COLO829 (cell line): ENCODE data around the gene MICOS13.
"Not testable (repeated sequence)": the region's sequence is repeated elsewhere in the genome, so short reads cannot be mapped to it uniquely, and the experiment has no call there.

Source experiments
- DNase-seq: peaks from one replicate; pipeline ENCODE4 v3.0.0; 2012; ENCODE audit warnings: low spot score

MICOS13 gene, protein sequence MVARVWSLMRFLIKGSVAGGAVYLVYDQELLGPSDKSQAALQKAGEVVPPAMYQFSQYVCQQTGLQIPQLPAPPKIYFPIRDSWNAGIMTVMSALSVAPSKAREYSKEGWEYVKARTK

DNA sequence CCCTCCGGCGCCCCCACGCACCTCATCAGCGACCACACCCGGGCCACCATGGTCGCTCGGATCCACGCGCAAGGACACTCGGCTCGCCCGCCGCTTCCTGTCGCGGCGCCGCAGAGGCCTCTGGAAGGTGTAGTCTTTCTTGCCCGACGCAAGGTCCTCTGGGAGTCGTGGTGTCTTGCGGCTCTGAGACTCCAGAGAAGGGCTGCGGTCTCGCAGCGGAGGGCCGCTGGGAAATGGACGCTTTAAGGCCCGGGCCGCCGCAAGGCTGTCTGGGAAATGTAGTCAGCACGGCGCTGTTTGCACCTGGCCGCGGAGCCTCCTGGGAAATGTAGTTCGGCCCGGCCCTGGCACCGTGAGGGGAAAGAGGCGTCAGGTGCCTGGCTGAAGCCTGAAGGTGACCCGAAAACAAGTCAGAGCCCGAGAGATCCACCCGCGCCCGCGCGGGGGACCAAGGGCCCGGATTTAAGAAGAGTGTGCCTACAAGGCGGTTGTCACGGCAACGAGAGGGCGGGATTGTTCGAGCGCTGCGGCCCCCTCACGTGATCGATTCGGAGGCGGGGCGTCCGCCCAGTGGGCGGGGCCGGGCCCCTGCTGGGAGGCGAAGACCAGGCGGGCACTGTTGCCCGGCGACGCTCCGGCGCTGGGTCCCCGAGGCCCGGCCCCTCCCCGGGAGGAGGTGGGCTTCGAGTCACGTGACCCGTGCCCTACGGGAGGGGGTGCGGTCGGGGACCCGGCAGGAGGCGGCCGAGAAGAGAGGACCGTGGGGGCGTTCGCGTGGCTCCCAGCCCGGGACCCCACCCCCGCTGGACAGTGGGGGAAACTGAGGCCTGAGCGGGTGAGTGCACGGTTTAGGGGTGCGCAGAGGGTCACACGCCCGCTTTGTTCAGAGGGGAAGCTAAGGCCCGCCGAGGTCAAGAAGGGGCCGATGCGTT is at the start of gene MICOS13, which contains the start of gene HSD11B1L:
Gene MICOS13, minus strand, starts transcription at position 80 of the 932 bp plus-strand sequence. Its CDS starts 30 bp downstream, at position 50.
Gene HSD11B1L, plus strand, starts transcription at position 591 of the 932 bp plus-strand sequence. CDS start 3,806 bp downstream, outside the sequence.
- peak; percentile 97 for DNase-seq

DNA sequence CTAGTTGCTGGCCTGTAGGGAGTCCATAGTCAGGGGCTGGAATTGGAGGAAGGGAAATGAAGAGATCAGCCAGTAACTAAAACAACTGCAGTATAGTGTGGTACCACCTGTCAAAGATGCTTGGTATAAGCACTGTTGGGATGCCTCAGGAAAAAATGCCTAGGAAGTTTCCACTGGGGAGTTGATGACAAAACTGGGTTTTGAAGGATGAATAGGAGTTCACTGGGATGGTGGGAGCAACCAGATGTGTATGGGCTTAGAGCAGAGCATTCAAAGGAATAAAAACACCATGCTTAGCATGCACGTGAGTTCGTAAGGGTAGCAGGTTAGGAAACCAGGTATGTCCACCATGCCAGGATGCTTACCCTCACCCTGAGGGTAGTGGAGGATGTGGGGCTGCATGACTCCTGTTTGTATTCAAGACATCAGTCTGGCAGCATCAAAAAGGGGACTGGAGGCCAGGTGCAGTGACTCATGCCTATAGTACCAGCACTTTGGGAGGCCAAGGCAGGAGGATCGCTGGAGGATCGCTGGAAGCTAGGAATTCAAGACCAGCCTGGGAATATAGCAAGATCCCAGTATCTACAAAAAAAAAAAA is 47.2 kb upstream of the MICOS13 start:
- DNase-seq = no peak

DNA sequence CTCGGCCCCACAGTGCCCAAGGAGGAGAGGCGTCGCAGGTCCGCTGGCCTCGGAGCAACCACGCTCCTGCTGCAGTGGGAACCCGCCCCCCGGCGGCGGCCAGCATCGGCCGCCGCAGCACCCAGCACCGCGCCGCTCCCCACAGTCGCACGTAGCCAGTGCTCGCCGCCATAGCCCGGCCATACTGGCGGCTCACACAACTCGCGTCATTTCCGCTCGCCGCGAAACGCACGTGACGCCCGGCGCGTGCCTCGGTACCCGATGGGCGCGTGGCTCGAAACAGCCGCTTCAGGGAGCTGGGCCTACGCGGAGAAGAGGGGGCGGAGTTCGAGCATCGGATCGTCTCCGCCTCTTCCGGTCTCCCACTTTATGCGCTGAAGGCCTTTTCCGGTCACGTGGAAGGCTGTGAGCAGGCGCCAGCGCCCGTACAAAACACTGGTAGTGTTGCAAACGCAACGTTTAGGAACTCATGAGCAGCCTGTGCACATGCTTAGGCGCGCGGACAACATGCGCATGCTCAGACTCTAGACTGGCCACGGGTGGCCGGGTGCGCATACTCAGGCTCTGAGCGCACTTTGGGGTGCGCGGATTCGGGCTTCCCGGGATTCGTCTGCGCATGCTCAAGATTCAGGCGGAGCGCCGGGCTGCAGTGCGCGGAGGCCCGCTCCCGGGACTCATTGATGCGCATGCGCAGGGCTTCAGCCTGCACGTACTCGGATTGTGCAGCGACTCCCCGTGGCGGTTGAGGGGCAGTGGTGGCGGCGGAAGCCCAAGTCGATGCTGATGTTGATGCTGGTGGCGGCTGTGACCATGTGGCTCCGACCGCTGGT is 39.9 kb upstream of the MICOS13 start, which contains the start of the genes CATSPERD and LONP1:
Gene CATSPERD, plus strand, starts transcription at position 677 of the 830 bp plus-strand sequence. Its CDS starts 101 bp downstream, at position 778.
Gene LONP1, minus strand, starts transcription at position 186 of the 830 bp plus-strand sequence. Its CDS starts 14 bp downstream, at position 172.
- peak; percentile 100 for DNase-seq

DNA sequence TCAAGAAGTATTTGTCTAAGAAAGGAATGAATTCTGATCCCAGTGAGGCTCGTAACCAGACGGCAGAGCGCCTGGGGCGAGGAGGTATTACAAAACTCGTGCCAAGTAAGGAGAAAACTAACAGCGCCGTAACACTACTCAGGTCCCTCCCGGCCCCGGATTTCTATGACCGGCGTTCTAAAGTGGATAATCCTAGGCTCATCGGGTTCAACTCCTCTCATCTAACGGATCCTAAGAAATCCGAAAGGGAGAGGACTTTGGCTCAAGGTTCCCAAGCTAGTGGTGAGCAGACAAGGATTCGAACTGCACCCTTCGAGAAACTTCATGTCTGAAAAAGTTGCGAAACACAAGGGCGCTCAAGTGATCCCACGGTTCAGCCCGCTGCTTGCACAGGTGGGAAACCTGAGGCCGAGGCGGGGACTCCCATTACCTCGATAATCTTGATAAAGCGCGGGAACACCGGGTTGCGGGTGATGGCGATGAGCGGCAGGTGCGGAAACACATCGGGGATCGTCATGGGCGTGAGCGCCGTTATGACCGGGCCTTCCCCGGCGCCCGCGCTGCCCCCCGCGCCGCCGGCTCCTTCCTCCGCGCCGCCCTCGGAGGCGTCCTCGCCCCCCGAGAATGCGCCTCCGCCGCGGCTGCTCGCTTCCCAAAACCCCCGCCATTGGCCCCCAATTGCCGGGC is 39.1 kb upstream of the MICOS13 start:
- peak; percentile 13 for DNase-seq

DNA sequence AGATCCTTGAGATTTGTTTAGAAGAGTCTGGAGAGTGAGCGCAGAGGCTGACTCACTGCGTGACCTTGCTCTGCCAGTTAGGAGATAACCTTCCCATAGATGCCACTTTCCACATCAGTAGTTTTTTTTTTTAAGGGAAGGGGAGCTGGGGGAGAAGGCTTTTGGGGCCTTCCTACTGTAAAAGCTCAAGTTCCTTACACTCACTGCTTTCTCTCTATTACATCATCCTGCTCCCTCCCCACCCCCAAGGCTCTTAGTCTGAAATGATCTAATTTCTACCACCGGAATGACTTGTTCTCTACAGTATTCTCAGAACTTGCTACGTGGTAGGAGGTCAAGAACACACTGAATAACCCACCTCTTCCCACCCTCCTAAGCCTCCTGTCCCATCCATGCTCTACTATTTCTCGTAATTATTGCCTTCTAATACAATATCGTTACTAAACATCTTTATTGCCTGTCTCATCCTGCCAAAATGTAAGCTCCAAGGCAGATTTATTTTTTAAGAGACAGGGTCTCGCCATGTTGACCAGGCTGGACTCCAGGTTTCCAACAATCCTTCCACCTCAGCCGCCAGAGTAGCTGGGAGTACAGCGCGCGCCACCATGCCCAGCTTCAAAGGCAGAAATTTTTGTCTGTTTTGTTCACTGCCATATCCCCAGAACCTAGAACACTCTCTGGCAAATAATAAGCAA is 38.4 kb upstream of the MICOS13 start:
- DNase-seq = peak; percentile 42

- DNase-seq = no peak
Measured at GRCh38 chr19:5718037-5718578, 37.8 kb upstream of the MICOS13 start.

DNA sequence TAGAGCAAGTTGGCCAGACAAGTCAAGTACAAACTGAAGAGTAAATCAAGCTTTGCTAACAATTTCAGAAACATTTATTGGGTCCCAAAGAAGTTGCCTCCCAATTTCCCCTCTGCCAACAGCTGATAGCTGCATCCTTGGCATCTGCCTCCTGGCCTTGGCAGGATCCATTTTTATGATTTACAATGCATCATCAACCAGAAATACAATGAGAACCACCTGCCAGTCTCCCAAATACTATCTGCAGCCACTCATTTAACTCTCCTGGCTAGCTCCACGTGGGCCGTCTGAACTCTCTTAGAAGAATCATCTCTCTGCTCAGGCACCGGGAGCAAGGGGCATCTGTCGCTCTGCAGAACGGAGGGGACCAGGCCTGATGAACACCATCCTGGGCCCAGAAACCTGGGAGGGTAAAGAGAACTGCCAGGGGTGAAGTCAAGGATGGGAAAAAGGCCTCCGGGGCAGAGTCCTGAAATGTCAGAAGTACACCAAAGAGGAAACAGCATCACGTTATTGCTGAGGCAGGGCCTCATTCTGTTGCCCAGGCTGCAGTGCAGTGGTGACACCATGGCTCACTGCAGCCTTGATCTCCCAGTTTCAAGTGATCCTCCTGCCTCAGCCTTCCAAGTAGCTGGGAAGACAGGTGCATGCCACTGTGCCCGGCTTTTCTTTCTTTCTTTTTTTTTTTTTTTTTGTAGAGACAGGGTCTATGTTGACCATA is 37.1 kb upstream of the MICOS13 start:
- no peak for DNase-seq

GRCh38 chr19:5714816-5715215 is 34.5 kb upstream of the MICOS13 start:
- no peak for DNase-seq

GRCh38 chr19:5713228-5713627 is 32.9 kb upstream of the MICOS13 start:
- DNase-seq = no peak

GRCh38 chr19:5711713-5712161 is 31.4 kb upstream of the MICOS13 start:
- DNase-seq = no peak

DNA sequence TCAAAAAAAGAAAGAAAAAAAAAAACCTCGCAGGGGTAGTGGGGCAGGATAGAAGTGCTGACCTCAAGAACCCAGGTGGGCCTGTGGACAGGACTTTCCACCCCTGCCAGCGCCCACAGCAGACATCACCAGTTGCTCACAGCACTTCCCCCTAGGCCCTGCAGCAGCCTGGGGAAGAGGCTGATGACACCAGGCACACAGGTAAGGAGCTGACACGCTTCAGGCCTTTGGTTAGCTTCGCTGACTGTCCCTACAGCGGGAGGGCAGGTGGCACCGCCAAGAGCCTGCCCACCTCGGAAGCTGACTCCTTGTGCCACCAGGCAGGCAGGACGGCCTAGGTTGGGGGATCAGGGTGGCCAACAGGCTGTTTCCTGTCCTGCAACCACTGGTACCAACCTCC is 30.7 kb upstream of the MICOS13 start:
- DNase-seq = no peak

DNA sequence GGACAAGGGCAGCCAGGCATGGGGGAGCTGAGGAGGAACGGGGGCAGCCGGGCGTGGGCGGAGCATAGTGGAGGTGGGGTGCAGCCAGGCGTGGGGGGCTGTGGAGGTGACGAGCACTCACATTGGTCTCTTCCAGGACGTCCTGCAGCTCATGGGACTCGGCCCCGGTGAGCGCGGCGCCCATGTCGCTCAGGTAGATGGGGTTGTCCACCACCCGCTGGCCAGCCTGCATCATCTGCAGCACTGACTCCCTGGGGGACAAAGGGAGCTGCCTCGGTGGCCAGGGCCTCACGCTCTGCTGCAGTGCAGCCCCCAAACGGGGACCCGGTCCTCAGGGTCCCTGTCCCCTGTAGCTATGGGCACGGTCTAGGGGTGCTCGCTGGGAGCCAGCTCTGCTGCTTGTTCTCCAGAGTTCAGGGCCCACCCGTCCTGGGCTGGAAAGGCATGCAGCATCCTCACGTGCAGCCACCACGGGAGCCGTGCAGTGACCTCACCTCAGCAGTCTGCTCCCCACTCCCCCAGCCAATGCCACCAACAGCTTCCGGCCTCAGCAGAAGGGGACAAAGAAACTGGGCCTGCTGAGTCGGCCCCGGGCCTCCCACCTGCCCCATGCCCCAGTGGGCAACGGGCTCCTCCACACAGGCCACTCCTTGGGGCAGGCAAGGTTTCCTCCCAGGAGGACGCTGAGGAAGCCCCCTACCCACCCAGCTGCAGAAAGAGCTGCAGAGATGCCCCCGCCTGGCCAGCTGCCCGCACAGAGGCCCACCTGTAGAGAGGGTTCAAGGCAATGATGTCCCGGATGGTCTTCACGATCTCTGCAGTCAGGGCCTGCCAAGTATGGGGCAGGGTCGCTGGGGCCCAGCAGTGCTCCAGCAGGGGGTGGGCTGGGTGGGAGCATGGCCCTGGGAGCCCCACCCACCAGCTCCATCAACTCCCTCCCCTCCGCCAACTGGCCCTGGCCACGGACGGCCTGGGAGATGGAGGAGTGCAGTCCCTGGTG is 27.6 kb upstream of the MICOS13 start:
- no peak for DNase-seq

GRCh38 chr19:5706876-5707573 is 26.7 kb upstream of the MICOS13 start:
- DNase-seq = no peak

DNA sequence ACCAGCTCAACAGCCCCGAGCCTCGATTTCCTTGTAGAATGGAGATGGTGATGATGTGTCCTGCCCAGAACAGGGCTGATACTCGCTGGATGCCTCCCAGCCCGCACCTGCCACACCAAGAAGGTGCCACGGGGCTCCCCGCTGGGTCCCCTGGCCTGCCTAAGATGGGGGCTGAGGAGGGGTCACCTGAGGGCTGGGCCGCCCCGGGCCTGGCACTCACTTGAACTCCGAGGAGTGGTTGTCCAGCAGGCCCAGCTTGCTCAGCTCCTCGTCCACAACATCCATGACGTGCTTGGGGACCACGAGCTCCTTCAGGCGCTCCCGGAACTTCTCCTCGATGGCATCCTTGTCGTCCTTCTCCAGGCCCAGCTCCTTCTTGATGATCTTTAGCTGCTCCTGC is 25.2 kb upstream of the MICOS13 start:
- no peak for DNase-seq

DNA sequence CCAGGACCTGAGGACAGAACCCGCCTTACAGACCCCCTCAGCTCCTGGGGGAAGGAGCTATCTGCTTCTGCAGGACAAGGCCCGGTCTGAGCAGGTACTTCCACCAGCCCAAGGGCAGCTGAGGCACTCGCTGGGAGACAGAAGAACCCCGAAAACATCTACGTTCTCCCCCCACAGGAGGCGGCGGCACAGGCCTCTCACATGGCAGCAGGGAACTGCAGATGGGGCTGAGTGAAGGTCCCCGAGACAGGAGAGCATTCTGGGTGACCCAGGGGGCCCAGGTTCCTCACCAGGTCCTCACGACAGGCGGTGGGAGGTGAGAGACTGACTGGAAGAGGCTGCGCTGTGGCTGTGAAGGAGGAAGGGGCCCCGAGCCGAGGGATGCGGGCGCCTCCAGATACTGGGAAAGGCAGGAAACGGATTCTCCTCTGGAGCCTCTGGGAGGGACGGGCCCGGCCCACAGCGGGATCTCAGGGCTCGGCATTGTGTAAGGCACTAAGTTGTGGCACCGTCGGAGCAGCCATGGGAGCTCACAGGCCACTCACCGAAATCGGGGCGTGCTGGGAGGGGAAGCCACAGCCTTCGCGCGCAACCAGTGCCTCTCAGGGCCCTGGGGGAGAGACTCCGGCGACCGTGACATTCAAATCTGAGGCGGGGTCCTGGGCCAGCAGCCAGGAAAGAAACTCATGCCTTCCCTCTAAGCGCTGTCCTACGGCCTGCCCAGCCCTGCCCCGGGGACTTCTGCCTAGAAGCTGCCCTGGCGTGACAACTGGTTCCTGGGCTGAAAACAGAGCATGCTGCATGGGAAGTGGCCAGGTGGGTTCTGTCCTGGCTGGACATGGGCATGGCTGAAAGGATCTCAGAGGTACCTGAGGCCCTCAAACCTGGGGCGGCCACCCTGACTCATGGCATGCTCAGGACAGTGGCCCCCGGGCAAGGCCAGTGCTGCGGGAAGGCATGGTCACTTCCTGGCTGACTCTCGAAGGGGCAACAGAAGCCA is 23.8 kb upstream of the MICOS13 start:
- no peak for DNase-seq

- DNase-seq = not testable (repeated sequence)
Measured at GRCh38 chr19:5702053-5702410, 21.7 kb upstream of the MICOS13 start.
